OCI-LY3 (cell line): ENCODE data around the gene ADGRL1.

Experiments used
- EZH2phosphoT487 ChIP-seq: fragments of 200-600 bp; shearing (Covaris generic); IDR thresholded peaks from 2 replicates; pipeline ENCODE4 v1.6.1; 2018; ENCODE audit warnings: antibody characterized with exemption, mixed run types, low read depth
- TF ChIP-seq, protein P1 (sequence below): fragments of 200-600, 300-600 bp; sonication (generic); IDR thresholded peaks from 2 replicates; pipeline ENCODE4 v1.5.1; 2014; ENCODE audit warnings: antibody characterized with exemption, low read length, low read depth

DNA sequence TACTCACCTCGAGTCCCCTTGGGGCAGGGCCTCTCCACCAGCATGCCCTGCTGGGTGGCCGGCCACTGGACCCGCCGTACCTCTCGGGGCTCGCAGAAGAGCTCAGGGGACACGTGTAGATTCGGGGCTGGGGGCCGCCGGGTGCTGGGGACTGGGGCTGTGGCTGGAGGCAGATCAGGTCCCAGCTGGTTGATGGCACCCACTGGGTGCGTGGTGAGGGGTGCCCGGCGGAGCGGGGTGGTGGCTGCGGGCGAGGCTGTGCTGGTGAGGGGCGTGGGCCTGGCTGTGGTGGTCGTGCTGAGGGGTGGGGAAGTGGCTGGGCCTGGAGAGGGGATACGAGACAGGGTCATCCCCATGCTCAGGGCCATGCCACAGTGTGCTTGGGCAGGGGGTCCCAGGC is 44.7 kb downstream of the ADGRL1 start:
- TF ChIP-seq, protein P1, sequence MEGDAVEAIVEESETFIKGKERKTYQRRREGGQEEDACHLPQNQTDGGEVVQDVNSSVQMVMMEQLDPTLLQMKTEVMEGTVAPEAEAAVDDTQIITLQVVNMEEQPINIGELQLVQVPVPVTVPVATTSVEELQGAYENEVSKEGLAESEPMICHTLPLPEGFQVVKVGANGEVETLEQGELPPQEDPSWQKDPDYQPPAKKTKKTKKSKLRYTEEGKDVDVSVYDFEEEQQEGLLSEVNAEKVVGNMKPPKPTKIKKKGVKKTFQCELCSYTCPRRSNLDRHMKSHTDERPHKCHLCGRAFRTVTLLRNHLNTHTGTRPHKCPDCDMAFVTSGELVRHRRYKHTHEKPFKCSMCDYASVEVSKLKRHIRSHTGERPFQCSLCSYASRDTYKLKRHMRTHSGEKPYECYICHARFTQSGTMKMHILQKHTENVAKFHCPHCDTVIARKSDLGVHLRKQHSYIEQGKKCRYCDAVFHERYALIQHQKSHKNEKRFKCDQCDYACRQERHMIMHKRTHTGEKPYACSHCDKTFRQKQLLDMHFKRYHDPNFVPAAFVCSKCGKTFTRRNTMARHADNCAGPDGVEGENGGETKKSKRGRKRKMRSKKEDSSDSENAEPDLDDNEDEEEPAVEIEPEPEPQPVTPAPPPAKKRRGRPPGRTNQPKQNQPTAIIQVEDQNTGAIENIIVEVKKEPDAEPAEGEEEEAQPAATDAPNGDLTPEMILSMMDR: no peak
- no peak for TF ChIP-seq EZH2phosphoT487
